OCI-LY3 (cell line): ENCODE results near the gene LITAFD.

ENCODE experiments used
- H2AFZ ChIP-seq: fragments of 200-600, 300-600 bp; shearing (Covaris generic); 2 replicates; pipeline ENCODE4 v1.6.0; 2014; ENCODE audit warnings: antibody characterized with exemption, low read depth, low read length
- H3K27ac ChIP-seq: fragments of 200-600, 300-600 bp; sonication (generic); 2 replicates; pipeline ENCODE4 v1.5.1; 2014; ENCODE audit warnings: mild to moderate bottlenecking, low read length, moderate library complexity, mixed read lengths
- H3K27me3 ChIP-seq: fragments of 200-600, 300-600 bp; sonication (generic); 2 replicates; pipeline ENCODE4 v1.6.1; 2014; ENCODE audit warnings: low read depth, low read length, mixed read lengths
- H3K36me3 ChIP-seq: fragments of 200-600, 300-600 bp; sonication (generic); replicated peaks from 2 replicates; pipeline ENCODE3; 2014; ENCODE audit warnings: low read depth, low read length, mixed read lengths
- H3K4me1 ChIP-seq: fragments of 300-600, 200-600 bp; sonication (generic); 2 replicates; pipeline ENCODE4 v1.6.1; 2014; ENCODE audit warnings: low read length, mixed read lengths
- H3K4me2 ChIP-seq: fragments of 200-600, 300-600 bp; sonication (generic); 2 replicates; pipeline ENCODE4 v1.6.1; 2014; ENCODE audit warnings: low read length, mixed read lengths
- H3K4me3 ChIP-seq: fragments of 300-600, 200-600 bp; sonication (generic); 2 replicates; pipeline ENCODE4 v1.5.1; 2014; ENCODE audit warnings: antibody characterized with exemption, mild to moderate bottlenecking, low read length, moderate library complexity
- H3K79me2 ChIP-seq: fragments of 300-600, 200-600 bp; shearing (Covaris generic); 2 replicates; pipeline ENCODE4 v1.6.1; 2014; ENCODE audit warnings: mild to moderate bottlenecking, low read length, mixed read lengths
- H3K9ac ChIP-seq: fragments of 300-600, 200-600 bp; shearing (Covaris generic); 2 replicates; pipeline ENCODE4 v1.6.0; 2014; ENCODE audit warnings: mild to moderate bottlenecking, low read length, moderate library complexity
- H3K9me3 ChIP-seq: fragments of 200-600, 300-600 bp; shearing (Covaris generic); 2 replicates; pipeline ENCODE4 v1.6.1; 2014; ENCODE audit warnings: low read length, mixed read lengths; ENCODE audit not compliant: insufficient read depth
- H4K20me1 ChIP-seq: fragments of 200-600, 300-600 bp; sonication (generic); 2 replicates; pipeline ENCODE4 v1.6.1; 2016; ENCODE audit warnings: low read length, mixed read lengths; ENCODE audit not compliant: insufficient read depth
- EZH2phosphoT487 ChIP-seq: fragments of 200-600 bp; shearing (Covaris generic); IDR thresholded peaks from 2 replicates; pipeline ENCODE4 v1.6.1; 2018; ENCODE audit warnings: antibody characterized with exemption, mixed run types, low read depth
- TF ChIP-seq, protein P1 (sequence below): fragments of 200-600, 300-600 bp; sonication (generic); IDR thresholded peaks from 2 replicates; pipeline ENCODE4 v1.5.1; 2014; ENCODE audit warnings: antibody characterized with exemption, low read length, low read depth

LITAFD gene

DNA sequence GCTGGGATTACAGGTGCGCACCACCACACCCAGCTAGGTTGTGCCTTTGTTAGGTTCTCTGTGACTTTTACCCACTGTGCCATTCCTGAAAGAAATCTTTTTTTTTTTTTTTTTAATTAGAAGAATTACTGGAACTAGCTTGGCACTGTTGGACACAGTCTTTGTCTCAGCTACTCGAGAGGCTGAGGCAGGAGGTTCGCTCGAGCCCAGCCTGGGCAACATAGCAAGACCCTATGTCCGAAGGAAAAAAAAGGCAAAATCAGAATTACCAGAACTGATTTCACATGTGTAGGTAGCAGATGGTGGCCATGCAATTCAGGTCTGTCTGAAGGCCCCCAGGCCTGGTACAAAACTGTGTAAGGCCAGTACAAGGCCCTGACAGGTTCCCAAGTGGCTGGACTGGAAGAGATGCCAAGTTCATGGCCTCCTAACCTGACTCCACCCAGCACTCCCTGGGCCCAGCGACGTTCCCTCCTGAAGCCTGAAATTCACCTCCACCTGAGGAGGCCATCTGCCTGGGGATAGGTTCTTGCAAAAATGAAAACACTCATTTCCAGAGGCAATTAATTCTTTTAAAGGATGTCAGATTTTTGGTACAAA is 36.4 kb upstream of the LITAFD start:
- Histone ChIP-seq H3K9me3 (no peaks in the 10 kb centered on the region), H3K9ac (no peak overlapping the region), H3K36me3 (peaks cover 32% of the 10 kb centered on the region), H3K4me2 (no peak overlapping the region), H4K20me1 (peaks cover 8% of the 10 kb centered on the region; the same call in 1 of the 2 replicates), H2AFZ (no peak overlapping the region), H3K79me2 (peaks cover 12% of the 10 kb centered on the region), H3K4me3 (no peak overlapping the region), H3K27me3 (no peaks in the 10 kb centered on the region), H3K4me1 (no peaks in the 10 kb centered on the region), H3K27ac (no peak overlapping the region)
- no peak for TF ChIP-seq EZH2phosphoT487
- TF ChIP-seq, protein P1, sequence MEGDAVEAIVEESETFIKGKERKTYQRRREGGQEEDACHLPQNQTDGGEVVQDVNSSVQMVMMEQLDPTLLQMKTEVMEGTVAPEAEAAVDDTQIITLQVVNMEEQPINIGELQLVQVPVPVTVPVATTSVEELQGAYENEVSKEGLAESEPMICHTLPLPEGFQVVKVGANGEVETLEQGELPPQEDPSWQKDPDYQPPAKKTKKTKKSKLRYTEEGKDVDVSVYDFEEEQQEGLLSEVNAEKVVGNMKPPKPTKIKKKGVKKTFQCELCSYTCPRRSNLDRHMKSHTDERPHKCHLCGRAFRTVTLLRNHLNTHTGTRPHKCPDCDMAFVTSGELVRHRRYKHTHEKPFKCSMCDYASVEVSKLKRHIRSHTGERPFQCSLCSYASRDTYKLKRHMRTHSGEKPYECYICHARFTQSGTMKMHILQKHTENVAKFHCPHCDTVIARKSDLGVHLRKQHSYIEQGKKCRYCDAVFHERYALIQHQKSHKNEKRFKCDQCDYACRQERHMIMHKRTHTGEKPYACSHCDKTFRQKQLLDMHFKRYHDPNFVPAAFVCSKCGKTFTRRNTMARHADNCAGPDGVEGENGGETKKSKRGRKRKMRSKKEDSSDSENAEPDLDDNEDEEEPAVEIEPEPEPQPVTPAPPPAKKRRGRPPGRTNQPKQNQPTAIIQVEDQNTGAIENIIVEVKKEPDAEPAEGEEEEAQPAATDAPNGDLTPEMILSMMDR = no peak

DNA sequence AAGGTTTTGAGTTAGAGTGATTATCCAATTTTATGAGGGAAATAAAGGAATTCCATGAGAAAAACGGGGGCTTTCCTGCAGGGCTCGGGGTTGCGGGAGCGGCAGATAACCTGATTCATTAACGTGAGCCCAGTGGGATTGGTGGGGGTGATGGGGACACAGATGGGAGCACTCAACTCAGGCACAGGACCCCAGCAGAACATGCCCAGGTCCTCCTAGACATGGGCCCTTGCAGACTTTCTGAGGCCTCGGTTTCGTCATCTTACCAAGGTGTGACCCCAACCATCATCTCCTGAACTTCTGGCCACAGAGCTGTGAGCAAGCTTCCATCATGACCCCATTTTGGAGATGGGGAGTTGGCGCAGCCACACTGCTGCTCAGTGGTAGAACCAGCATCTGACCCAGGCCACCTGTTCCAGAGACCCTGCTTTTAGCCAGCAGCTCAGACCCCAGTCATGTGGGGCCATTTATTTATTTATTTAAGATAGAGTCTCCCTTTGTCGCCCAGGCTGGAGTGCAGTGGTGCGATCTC is 35.7 kb upstream of the LITAFD start:
- peaks cover 34% of the 10 kb centered on the region for H3K36me3 ChIP-seq

DNA sequence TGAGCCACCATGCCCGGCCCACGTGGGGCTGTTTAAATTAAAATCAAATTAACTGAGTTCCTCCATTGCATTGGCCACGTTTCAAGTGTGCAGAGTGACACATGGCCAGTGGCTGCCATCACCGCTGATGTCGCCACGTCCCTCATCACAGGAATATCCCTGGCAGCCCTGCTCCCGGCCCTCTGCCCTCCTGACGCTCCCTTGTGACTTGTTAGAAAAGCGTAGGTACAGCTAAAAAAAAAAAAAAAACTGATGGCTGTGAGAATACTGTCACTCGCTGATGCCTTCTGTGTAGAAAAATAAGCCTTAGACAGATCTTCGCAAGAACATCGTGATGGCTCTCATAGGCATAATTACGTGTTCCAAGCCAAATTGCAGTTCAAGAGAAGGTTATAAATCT is 35.0 kb upstream of the LITAFD start:
- Histone ChIP-seq H3K36me3 (peaks cover 38% of the 10 kb centered on the region), H3K4me3 (no peak overlapping the region), H3K27ac (no peak overlapping the region), H3K27me3 (no peaks in the 10 kb centered on the region), H3K9ac (no peak overlapping the region), H2AFZ (no peak overlapping the region), H3K4me1 (no peaks in the 10 kb centered on the region), H3K9me3 (no peaks in the 10 kb centered on the region), H3K4me2 (no peak overlapping the region), H3K79me2 (peaks cover 11% of the 10 kb centered on the region), H4K20me1 (peaks cover 8% of the 10 kb centered on the region; the same call in 1 of the 2 replicates)
- TF ChIP-seq, protein P1 = no peak
- TF ChIP-seq EZH2phosphoT487 = no peak

More for the DNA sequence above, 35.7 kb upstream of the LITAFD start:
- Histone ChIP-seq H3K9me3 (no peaks in the 10 kb centered on the region), H3K4me3 (no peak overlapping the region), H3K4me1 (no peaks in the 10 kb centered on the region), H3K4me2 (no peak overlapping the region), H3K27ac (no peak overlapping the region), H4K20me1 (peaks cover 8% of the 10 kb centered on the region; the same call in 1 of the 2 replicates), H3K27me3 (no peaks in the 10 kb centered on the region), H2AFZ (no peak overlapping the region), H3K79me2 (peaks cover 11% of the 10 kb centered on the region), H3K9ac (no peak overlapping the region)
- no peak for TF ChIP-seq EZH2phosphoT487

DNA sequence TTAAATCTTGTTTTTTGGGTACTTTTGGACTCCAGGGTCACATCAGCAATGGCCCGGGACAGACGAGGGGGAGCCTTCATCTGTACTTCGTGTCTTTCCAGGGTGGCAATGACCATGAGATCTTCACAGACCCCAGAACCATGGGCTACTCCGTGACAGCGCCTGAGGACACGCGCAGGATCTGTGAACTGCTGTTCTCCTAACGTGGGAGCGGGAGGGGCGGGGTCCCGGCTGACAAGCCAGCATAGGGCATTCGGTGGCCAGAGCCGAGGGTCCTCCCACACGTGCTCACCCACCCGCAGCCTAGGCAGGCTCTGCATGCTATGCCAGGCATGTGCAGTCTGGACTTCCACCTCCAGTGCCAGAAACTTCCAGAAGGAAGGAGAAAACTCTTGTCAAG is 34.5 kb upstream of the LITAFD start:
- H3K27ac ChIP-seq = no peak overlapping the region
- TF ChIP-seq, protein P1 = no peak
- TF ChIP-seq EZH2phosphoT487 = no peak

More for the DNA sequence above, 34.5 kb upstream of the LITAFD start:
- Histone ChIP-seq H3K9me3 (no peaks in the 10 kb centered on the region), H3K27me3 (no peaks in the 10 kb centered on the region), H3K4me2 (no peak overlapping the region), H3K36me3 (peaks cover 43% of the 10 kb centered on the region), H2AFZ (no peak overlapping the region), H3K4me3 (no peak overlapping the region), H4K20me1 (peaks cover 8% of the 10 kb centered on the region; the same call in 1 of the 2 replicates), H3K9ac (no peak overlapping the region), H3K4me1 (no peaks in the 10 kb centered on the region), H3K79me2 (peaks cover 11% of the 10 kb centered on the region)
